Right lobe of liver (tissue), 4 donors: ENCODE measurements around the gene CA5B.

Experiments
- POLR2A ChIP-seq: fragments of 450-650 bp; IDR thresholded peaks from one replicate; pipeline ENCODE4 v1.6.1; 2017; ENCODE audit warnings: antibody characterized with exemption, mild to moderate bottlenecking
- TF ChIP-seq, protein P1 (sequence below), 4 donors: fragments of 200-600 bp in 3 of 4; fragments of 450-650 bp in 1 of 4; IDR thresholded peaks; one replicate each; pipeline versions ENCODE4 v1.5.1 to v1.8.0; 2016 to 2022; ENCODE audit warnings: antibody characterized with exemption in 4 of 4, mild to moderate bottlenecking in 2 of 4
- donor health status: DM: no; HTN: no; CAD: no.
- donor health status: DM: no; HTN: no; CAD: no.
- donor health status: DM: no; HTN: yes; CAD: no.

DNA sequence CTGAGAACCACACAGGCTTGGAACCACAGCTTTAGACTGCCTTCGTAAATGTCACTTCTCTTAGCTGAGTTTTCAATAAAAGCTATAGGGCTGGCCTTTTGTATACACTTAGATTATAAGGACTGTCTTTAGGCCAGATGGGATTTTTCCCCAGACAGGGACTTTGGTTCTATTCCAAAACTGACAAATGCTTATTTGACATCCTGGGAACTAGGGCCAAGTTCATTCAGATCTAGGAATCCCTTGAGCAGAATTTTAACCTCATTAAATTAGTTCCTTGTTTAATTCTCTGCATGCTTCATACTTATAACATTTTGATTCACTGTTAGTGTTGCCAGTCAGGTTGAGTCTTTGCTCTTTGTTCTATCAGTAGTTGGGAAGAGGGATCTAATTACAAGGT lies 75.3 kb downstream of the CA5B start:
- TF ChIP-seq, protein P1, sequence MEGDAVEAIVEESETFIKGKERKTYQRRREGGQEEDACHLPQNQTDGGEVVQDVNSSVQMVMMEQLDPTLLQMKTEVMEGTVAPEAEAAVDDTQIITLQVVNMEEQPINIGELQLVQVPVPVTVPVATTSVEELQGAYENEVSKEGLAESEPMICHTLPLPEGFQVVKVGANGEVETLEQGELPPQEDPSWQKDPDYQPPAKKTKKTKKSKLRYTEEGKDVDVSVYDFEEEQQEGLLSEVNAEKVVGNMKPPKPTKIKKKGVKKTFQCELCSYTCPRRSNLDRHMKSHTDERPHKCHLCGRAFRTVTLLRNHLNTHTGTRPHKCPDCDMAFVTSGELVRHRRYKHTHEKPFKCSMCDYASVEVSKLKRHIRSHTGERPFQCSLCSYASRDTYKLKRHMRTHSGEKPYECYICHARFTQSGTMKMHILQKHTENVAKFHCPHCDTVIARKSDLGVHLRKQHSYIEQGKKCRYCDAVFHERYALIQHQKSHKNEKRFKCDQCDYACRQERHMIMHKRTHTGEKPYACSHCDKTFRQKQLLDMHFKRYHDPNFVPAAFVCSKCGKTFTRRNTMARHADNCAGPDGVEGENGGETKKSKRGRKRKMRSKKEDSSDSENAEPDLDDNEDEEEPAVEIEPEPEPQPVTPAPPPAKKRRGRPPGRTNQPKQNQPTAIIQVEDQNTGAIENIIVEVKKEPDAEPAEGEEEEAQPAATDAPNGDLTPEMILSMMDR (IDR thresholded peaks at IDR 0.05) = no peak
- TF ChIP-seq POLR2A = no peak
